ENCODE measurements around the gene TRAPPC14. TPM values are rescaled to one million over a fixed set of nuclear protein-coding genes. Genes with fewer than 3 reads are reported as not detected.
"Not testable (repeated sequence)": the region's sequence is repeated elsewhere in the genome, so short reads cannot be mapped to it uniquely, and the experiment has no call there.

Gene TRAPPC14
- 11.2 and 14.1 TPM in 2 replicates for total RNA-seq (2014; rRNA removed; shearing (Covaris generic))
- 32.2 and 36.1 TPM in 2 replicates for polyA plus RNA-seq (2015; cell fraction: cytosol; rRNA removed)
- polyA plus RNA-seq (2015; cell fraction: nucleus; rRNA removed): 464 and 517 TPM in 2 replicates

- in situ Hi-C loops (cut with HindIII; ENCODE audit: low pct_unique_long_range_greater_than_20kb, low sequenced_read_pairs): no loop called here
- DNase-seq (ENCODE audit: low read depth, low spot score): peak; percentile 85
These were observed at the start of gene TRAPPC14 for GRCh38 chr7:100158229-100159098. TSS of gene TRAPPC14 (minus strand) at chr7:100158723. CDS start at chr7:100158499, 224 bp downstream.

DNA sequence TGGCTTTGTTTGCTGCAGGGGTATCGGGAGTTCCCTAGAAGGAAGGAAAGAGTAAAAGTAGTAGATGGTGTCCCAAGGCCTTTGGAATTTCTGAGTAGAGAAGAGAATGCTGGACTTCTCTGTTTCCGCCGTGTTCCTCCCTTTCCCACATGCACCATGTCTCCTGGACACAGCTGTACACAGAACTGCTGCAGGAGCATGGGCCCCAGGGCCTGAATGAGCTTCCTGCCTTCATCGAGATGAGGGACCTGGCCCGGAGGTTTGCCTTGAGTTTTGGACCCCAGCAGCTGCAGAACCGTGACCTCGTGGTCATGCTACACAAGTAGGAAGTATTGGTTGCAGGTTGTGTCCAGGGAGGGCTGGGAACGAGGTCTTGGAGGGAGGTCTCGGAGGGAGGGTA lies 45.9 kb upstream of the TRAPPC14 start:
- DNase-seq (ENCODE audit: low read depth, low spot score): no peak
- in situ Hi-C loops (cut with HindIII; ENCODE audit: low pct_unique_long_range_greater_than_20kb, low sequenced_read_pairs): no loop called here

- no peak for DNase-seq (ENCODE audit: low read depth, low spot score)
- in situ Hi-C loops (cut with HindIII; ENCODE audit: low pct_unique_long_range_greater_than_20kb, low sequenced_read_pairs): no loop called here
These were observed 42.2 kb upstream of the TRAPPC14 start for GRCh38 chr7:100200693-100201092.

- in situ Hi-C loops (cut with HindIII; ENCODE audit: low pct_unique_long_range_greater_than_20kb, low sequenced_read_pairs): no loop called here
- peak; percentile 44 for DNase-seq (ENCODE audit: low read depth, low spot score)
These were observed 39.7 kb upstream of the TRAPPC14 start for GRCh38 chr7:100198266-100198665.

DNA sequence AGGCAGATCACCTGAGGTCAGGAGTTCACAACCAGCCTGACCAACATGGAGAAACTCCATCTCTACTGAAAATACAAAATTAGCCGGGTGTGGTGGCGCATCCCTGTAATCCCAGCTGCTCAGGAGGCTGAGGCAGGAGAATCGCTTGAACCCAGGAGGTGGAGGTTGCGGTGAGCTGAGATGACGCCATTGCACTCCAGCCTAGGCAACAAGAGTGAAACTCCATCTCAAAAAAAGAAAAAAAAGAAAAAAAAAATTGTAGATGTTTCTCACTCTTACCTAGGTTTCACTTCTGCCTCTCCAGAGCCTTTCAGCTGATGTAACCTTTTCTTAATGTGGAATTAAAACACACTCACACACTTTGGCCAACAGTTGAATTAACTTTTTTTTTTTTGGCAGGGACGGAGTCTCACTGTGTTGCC lies 37.4 kb upstream of the TRAPPC14 start:
- DNase-seq (ENCODE audit: low read depth, low spot score); in situ Hi-C loops (cut with HindIII; ENCODE audit: low pct_unique_long_range_greater_than_20kb, low sequenced_read_pairs): not testable (repeated sequence)

DNA sequence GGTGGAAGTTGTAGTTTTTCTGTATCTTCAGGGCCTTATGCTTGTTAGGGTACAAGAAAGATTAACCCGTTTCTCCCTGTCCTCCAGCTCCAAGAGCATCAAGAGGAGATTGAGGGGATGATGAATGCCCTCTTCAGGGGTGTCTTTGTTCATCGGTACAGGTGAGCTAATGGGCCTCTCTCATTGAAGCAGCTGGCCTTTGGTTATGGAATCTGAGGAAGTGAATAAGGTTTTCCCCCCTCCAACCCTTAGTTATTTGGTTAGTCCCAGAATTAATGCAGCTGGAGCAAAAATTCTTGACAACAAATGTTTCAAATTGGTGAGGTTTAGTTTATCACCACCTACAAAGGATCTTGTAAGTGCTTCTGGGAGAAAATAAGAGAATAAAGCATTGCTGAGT lies 36.7 kb upstream of the TRAPPC14 start:
- DNase-seq (ENCODE audit: low read depth, low spot score): no peak
- in situ Hi-C loops (cut with HindIII; ENCODE audit: low pct_unique_long_range_greater_than_20kb, low sequenced_read_pairs): no loop called here

GRCh38 chr7:100192969-100193368 lies 34.4 kb upstream of the TRAPPC14 start:
- no peak for DNase-seq (ENCODE audit: low read depth, low spot score)
- in situ Hi-C loops (cut with HindIII; ENCODE audit: low pct_unique_long_range_greater_than_20kb, low sequenced_read_pairs): no loop called here

DNA sequence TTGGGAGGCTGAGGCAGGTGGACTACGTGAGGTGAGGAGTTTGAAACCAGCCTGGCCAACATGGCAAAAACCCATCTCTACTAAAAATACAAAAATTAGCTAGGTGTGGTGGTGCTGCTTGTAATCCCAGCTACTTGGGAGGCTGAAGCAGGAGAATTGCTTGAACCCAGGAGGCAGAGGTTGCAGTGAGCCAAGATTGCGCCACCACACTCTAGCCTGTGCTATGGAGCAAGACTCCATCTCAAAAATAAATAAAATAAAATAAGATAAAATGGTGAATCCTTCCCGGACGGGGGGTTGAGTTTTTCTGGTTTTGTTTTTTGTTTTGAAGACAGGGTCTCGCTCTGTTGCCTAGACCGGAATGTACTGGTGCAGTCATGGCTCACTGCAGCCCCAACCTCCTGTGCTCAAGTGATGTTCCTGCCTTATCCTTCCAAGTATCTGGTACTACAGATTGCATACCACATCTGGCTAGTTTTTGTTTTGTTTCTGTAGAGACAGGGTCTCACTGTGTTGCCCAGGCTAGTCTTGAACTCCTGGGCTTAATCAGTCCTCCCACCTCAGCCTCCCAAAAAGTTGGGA lies 33.8 kb upstream of the TRAPPC14 start:
- in situ Hi-C loops (cut with HindIII; ENCODE audit: low pct_unique_long_range_greater_than_20kb, low sequenced_read_pairs); DNase-seq (ENCODE audit: low read depth, low spot score): not testable (repeated sequence)

GRCh38 chr7:100191775-100192174 lies 33.3 kb upstream of the TRAPPC14 start:
- no peak for DNase-seq (ENCODE audit: low read depth, low spot score)
- in situ Hi-C loops (cut with HindIII; ENCODE audit: low pct_unique_long_range_greater_than_20kb, low sequenced_read_pairs): no loop called here

DNA sequence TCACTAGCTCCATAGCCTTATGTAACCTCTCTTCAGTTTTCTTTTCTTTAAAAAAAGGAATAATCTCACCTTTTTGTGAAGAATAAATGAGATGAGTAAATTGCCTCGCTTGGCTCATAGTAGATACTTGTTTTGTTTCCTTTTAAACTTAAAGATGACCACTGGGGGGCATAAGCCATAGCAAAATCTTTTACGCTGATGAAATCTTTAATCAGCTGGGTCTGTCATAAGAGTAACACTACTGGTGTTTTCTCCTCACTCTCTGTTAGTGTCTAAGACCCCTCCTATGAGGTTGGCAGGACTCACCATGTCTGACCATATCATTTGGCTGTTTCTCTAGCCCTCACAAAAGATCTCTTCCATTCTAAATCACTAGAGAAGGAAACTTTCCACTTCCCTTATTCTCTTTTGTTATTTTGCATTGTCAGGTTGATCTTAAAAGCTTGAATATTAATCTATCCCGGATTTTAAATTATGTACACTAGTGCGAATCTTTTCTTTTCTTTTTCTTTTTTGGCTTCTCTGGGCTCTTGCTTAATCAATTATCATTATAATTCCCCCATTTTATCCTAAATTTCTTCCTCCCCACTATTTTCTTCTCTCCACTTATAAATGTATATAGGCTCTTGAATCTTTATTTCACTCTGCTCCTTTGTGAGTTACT lies 31.7 kb upstream of the TRAPPC14 start:
- DNase-seq (ENCODE audit: low read depth, low spot score): peak; percentile 85
- in situ Hi-C loops (cut with HindIII; ENCODE audit: low pct_unique_long_range_greater_than_20kb, low sequenced_read_pairs): no loop called here

DNA sequence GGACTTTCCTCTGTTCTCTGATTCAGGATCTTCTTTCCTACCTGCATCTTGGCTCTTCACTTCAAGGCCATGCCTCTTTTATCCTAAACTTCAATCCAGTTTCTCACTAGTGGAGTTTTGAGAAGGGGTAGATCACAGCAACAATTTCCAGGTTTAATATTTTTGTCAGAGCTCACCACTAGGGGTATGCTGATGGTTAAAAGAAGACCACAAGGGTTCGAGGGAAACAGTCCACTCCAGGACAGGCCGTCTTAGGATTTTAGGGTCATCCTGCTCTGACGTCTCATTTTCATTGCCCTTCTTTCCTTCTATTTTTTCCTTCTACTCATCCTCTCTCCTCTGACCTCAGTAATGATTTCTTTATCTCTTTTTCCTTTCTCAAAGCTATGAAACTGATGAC lies 30.5 kb upstream of the TRAPPC14 start:
- DNase-seq (ENCODE audit: low read depth, low spot score): peak; percentile 37
- in situ Hi-C loops (cut with HindIII; ENCODE audit: low pct_unique_long_range_greater_than_20kb, low sequenced_read_pairs): no loop called here

GRCh38 chr7:100185726-100186125 lies 27.2 kb upstream of the TRAPPC14 start:
- in situ Hi-C loops (cut with HindIII; ENCODE audit: low pct_unique_long_range_greater_than_20kb, low sequenced_read_pairs): no loop called here
- no peak for DNase-seq (ENCODE audit: low read depth, low spot score)

DNA sequence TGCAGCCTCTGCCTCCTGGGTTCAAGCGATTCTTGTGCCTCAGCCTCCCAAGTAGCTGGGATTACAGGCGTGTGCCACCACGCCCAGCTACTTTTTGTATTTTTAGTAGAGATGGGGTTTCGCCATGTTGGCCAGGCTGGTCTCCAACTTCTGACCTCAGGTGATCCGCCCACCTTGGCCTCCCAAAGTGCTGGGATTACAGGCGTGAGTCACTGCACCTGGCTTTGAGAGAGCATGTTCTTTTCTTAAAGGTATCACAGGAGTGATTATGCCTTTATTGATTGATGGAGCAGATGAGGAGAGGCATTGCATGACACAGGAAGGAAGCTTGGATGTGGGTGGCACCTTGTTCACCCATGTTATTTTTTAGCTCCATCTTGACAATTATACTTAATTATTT lies 24.6 kb upstream of the TRAPPC14 start:
- in situ Hi-C loops (cut with HindIII; ENCODE audit: low pct_unique_long_range_greater_than_20kb, low sequenced_read_pairs); DNase-seq (ENCODE audit: low read depth, low spot score): not testable (repeated sequence)

- DNase-seq (ENCODE audit: low read depth, low spot score); in situ Hi-C loops (cut with HindIII; ENCODE audit: low pct_unique_long_range_greater_than_20kb, low sequenced_read_pairs): not testable (repeated sequence)
These were observed 24.1 kb upstream of the TRAPPC14 start for GRCh38 chr7:100182616-100183015.

DNA sequence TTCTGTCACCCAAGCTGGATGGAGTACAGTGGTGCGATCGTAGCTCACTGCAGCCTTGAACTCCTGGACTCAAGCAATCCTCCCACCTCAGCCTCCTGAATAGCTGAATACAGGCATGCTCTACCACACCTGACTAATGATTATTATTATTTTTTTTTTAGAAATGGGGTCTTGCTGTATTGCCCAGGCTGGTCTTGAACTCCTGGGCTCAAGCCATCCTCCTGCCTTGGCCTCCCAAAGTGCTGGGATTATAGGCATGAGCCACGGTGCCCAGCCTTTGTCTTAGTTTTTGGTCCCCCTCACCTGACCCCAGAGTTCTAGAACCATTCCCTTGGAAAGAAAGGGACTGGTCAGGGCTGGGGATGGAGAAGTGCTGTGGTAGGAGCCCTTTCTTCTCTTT lies 21.6 kb upstream of the TRAPPC14 start:
- in situ Hi-C loops (cut with HindIII; ENCODE audit: low pct_unique_long_range_greater_than_20kb, low sequenced_read_pairs); DNase-seq (ENCODE audit: low read depth, low spot score): not testable (repeated sequence)

- peak; percentile 99 for DNase-seq (ENCODE audit: low read depth, low spot score)
- in situ Hi-C loops (cut with HindIII; ENCODE audit: low pct_unique_long_range_greater_than_20kb, low sequenced_read_pairs): no loop called here
These were observed 18.8 kb upstream of the TRAPPC14 start, which contains the start of the genes GPC2 and STAG3 for GRCh38 chr7:100177045-100178001. TSS of gene GPC2 (minus strand) at chr7:100177381. CDS start at chr7:100177199, 182 bp downstream. TSS of gene STAG3 (plus strand) at chr7:100177918. CDS start at chr7:100180557, 2,639 bp downstream.
